HUES6 (cell line): ENCODE data around the gene GARIN5A.
"Not testable (repeated sequence)": the region's sequence is repeated elsewhere in the genome, so short reads cannot be mapped to it uniquely, and the experiment has no call there.

ENCODE experiments used
- H3K27ac ChIP-seq: 2 replicates; pipeline ENCODE4 v1.7.0; 2013; ENCODE audit warnings: low read depth, mild to moderate bottlenecking, low read length, inconsistent platforms
- H3K27me3 ChIP-seq: 2 replicates; pipeline ENCODE4 v1.6.1; 2013; ENCODE audit warnings: low read length; ENCODE audit not compliant: control insufficient read depth, insufficient read depth
- H3K36me3 ChIP-seq: 2 replicates; pipeline ENCODE4 v1.6.1; 2013; ENCODE audit warnings: low read length; ENCODE audit not compliant: control insufficient read depth, insufficient read depth
- H3K4me1 ChIP-seq: 2 replicates; pipeline ENCODE4 v1.6.1; 2013; ENCODE audit warnings: low read length; ENCODE audit not compliant: control insufficient read depth, insufficient read depth
- H3K4me3 ChIP-seq: 2 replicates; pipeline ENCODE4 v1.5.1; 2013; ENCODE audit warnings: low read depth, low read length
- H3K9ac ChIP-seq: one replicate; pipeline ENCODE4 v1.6.1; 2013; ENCODE audit warnings: mild to moderate bottlenecking, low read length
- H3K9me3 ChIP-seq: 2 replicates; pipeline ENCODE4 v1.6.1; 2013; ENCODE audit warnings: low read depth, low read length; ENCODE audit not compliant: control insufficient read depth, insufficient read depth

Gene GARIN5A

GRCh38 chr19:50476907-50477238 lies 225 bp upstream of the GARIN5A start:
- Histone ChIP-seq H3K9me3 (peaks cover 4% of the 10 kb centered on the region), H3K27ac (peak overlapping the region; percentile 87), H3K27me3 (no peaks in the 10 kb centered on the region), H3K4me3 (peak overlapping the region; percentile 84), H3K36me3 (peaks cover 41% of the 10 kb centered on the region), H3K4me1 (0 out of 2 replicates have a peak, but pooled peaks cover 4% of the 10 kb centered on the region), H3K9ac (peak overlapping the region; percentile 86)

DNA sequence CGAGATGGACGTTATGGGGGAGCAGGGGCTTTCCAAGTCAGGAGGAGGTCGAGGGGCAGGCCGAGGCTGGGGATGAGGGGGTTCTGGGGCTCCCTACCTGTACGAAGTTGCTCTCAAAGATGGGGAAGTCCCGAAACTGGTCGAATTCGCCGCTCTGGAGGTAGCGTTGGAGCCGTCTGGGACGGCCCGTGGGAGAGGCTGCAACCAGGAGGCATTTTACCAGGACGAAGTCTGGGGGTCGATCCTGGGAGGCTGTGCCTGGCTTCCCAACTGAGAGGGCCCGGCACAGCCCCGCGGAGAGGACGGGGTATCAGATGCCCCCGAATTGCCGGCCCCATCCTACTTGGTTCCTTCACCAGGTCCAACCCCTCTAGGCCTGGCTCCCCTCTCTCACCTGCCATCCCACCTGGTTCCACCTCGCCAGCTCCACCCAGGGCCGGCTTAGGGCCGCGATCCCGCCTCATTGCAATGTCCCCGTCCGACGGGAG lies 868 bp downstream of the GARIN5A start:
- no peak overlapping the region for H3K27ac ChIP-seq
- peak overlapping the region; percentile 84 for H3K4me3 ChIP-seq

DNA sequence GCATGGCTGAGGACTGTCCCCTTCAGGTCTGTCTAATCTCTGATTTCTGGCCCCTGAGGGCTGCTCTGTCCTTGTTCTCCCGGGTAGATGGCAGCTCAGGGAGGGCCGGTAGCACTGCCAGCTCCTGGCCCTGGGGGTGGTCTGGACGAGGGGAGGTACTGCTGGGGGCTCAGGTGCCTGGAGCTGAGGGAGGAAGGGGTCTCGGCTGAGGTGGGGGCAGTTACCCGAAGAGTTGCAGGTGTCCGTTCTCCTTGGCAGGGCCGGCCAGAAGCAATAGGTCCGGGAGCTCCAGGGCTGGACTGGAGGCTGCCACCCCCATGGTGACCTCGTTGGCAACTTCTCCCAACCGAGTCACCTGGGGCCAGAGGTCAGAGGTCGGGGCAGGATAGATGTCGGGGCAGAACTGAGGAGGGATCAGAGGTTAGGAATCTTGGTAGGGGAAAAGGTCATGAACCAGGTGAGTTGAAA lies 1.5 kb downstream of the GARIN5A start:
- 0 out of 2 replicates have a peak, but pooled peaks cover 4% of the 10 kb centered on the region for H3K4me1 ChIP-seq
- H3K9me3 ChIP-seq = peaks cover 4% of the 10 kb centered on the region
- peaks cover 23% of the 10 kb centered on the region for H3K36me3 ChIP-seq
- no peak overlapping the region for H3K27ac ChIP-seq
- H3K4me3 ChIP-seq = no peak overlapping the region
- no peak overlapping the region for H3K9ac ChIP-seq
- no peaks in the 10 kb centered on the region for H3K27me3 ChIP-seq

More for the DNA sequence above, 868 bp downstream of the GARIN5A start:
- peaks cover 30% of the 10 kb centered on the region for H3K36me3 ChIP-seq
- no peak overlapping the region for H3K9ac ChIP-seq
- peaks cover 4% of the 10 kb centered on the region for H3K9me3 ChIP-seq
- 0 out of 2 replicates have a peak, but pooled peaks cover 4% of the 10 kb centered on the region for H3K4me1 ChIP-seq
- no peaks in the 10 kb centered on the region for H3K27me3 ChIP-seq

- not testable (repeated sequence) for H3K27me3 ChIP-seq, H3K9ac ChIP-seq, H3K4me3 ChIP-seq, H3K9me3 ChIP-seq, H3K4me1 ChIP-seq, H3K36me3 ChIP-seq, H3K27ac ChIP-seq
These were observed 3.3 kb downstream of the GARIN5A start for GRCh38 chr19:50473336-50473735.

GRCh38 chr19:50468818-50469217 lies 7.8 kb downstream of the GARIN5A start:
- H3K9ac ChIP-seq = no peak overlapping the region
- H3K9me3 ChIP-seq = no peaks in the 10 kb centered on the region
- H3K4me3 ChIP-seq = no peak overlapping the region
- peaks cover 13% of the 10 kb centered on the region for H3K4me1 ChIP-seq
- H3K36me3 ChIP-seq = no peaks in the 10 kb centered on the region
- no peak overlapping the region for H3K27ac ChIP-seq
- peaks cover 3% of the 10 kb centered on the region; the same call in 1 of the 2 replicates for H3K27me3 ChIP-seq

DNA sequence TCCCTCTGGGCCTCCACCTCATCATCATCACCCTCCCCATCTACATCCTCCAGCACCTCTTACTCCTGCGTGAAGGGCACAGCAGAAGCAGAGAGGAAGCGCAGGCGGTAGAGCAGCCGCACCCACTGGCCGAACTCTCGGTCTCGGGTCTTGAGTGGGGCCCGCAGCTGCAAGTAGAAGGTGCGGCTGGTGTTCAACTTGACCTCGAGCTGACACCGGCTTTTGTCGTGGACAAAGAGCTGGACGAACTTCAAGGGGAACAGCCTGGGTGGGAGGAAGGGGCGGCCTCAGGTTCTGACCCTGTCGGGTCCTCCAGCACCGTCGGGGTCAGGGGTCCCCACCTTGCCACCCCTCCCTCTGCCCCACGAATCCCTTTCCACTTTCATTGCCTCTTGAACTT lies 9.1 kb downstream of the GARIN5A start:
- Histone ChIP-seq H3K9me3 (no peaks in the 10 kb centered on the region), H3K27ac (no peak overlapping the region), H3K4me1 (peaks cover 13% of the 10 kb centered on the region), H3K36me3 (no peaks in the 10 kb centered on the region), H3K4me3 (no peak overlapping the region), H3K9ac (no peak overlapping the region), H3K27me3 (peaks cover 3% of the 10 kb centered on the region; the same call in 1 of the 2 replicates)

GRCh38 chr19:50466706-50467039 lies 10.0 kb downstream of the GARIN5A start:
- no peak overlapping the region for H3K9ac ChIP-seq
- peaks cover 3% of the 10 kb centered on the region; the same call in 1 of the 2 replicates for H3K27me3 ChIP-seq
- no peaks in the 10 kb centered on the region for H3K9me3 ChIP-seq
- no peaks in the 10 kb centered on the region for H3K36me3 ChIP-seq
- no peak overlapping the region for H3K27ac ChIP-seq
- no peak overlapping the region for H3K4me3 ChIP-seq
- peaks cover 13% of the 10 kb centered on the region for H3K4me1 ChIP-seq

- H3K9me3 ChIP-seq = no peaks in the 10 kb centered on the region
- H3K4me1 ChIP-seq = peaks cover 13% of the 10 kb centered on the region
- H3K36me3 ChIP-seq = no peaks in the 10 kb centered on the region
- peaks cover 3% of the 10 kb centered on the region; the same call in 1 of the 2 replicates for H3K27me3 ChIP-seq
- H3K4me3 ChIP-seq = peak overlapping the region; percentile 8; the same call in 1 of the 2 replicates
- H3K9ac ChIP-seq = no peak overlapping the region
- no peak overlapping the region for H3K27ac ChIP-seq
These were observed 10.5 kb downstream of the GARIN5A start for GRCh38 chr19:50465986-50466705.

GRCh38 chr19:50465000-50465399 lies 11.6 kb downstream of the GARIN5A start:
- Histone ChIP-seq H3K9me3 (no peaks in the 10 kb centered on the region), H3K4me3 (no peak overlapping the region), H3K9ac (no peak overlapping the region), H3K4me1 (peaks cover 13% of the 10 kb centered on the region), H3K36me3 (no peaks in the 10 kb centered on the region), H3K27ac (no peak overlapping the region), H3K27me3 (peaks cover 3% of the 10 kb centered on the region; the same call in 1 of the 2 replicates)

DNA sequence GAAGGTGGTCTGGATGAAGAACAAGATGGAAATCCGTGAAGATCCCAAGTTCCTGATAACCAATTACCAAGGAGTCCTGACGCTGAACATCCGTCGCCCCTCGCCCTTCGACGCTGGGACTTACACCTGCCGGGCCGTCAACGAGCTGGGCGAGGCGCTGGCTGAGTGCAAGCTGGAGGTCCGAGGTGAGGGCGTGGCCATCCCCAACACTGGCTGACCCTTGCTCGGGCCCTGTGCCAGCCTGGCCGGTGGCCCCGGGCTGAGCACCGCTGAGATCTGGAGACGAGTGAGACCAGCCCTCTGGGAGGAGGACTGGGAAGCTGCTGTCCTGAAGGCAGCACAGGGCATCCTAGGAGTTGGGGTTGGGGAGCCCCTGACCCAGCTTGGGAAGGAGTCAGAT lies 12.3 kb downstream of the GARIN5A start:
- H3K9ac ChIP-seq = no peak overlapping the region
- H3K4me1 ChIP-seq = peaks cover 13% of the 10 kb centered on the region
- H3K9me3 ChIP-seq = no peaks in the 10 kb centered on the region
- H3K4me3 ChIP-seq = no peak overlapping the region
- H3K36me3 ChIP-seq = no peaks in the 10 kb centered on the region
- no peak overlapping the region for H3K27ac ChIP-seq
- no peaks in the 10 kb centered on the region for H3K27me3 ChIP-seq

DNA sequence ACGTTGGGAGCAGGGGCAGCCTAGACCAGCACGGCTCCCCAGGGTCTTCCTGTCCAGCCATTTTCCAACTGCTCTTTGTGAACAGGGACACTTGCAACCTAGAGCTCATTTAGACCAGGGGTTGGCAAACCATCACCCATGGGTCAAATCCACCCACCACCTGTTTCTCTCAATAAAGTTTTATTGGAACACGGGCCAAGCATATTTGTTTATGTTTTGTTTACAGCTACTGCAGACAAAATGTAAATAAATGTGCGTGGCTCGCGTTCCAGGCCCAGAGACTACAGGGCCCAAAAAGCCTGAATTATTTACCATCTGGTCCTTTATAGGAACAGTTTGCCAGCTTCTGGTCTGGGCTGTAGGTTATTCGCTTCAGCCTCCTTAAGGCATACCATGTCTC lies 13.7 kb downstream of the GARIN5A start:
- H3K9ac ChIP-seq = no peak overlapping the region
- no peak overlapping the region for H3K27ac ChIP-seq
- no peaks in the 10 kb centered on the region; the same call in 1 of the 2 replicates for H3K27me3 ChIP-seq
- no peaks in the 10 kb centered on the region for H3K9me3 ChIP-seq
- peaks cover 13% of the 10 kb centered on the region for H3K4me1 ChIP-seq
- no peaks in the 10 kb centered on the region for H3K36me3 ChIP-seq
- no peak overlapping the region for H3K4me3 ChIP-seq
